Measurements from ENCODE around the gene PARD3B. TPM values are rescaled to one million over a fixed set of nuclear protein-coding genes. Genes with fewer than 3 reads are reported as not detected.

PARD3B gene
- total RNA-seq, 1 experiment from 2014 or later = 2.0 TPM

- TF ChIP-seq JUND (IDR thresholded peaks at IDR 0.05) = no peak
- TF ChIP-seq POLR2A (IDR thresholded peaks at IDR 0.05; ENCODE audit: borderline replicate concordance, extremely low read depth, insufficient read depth, insufficient read length) = no peak
- no peak for TF ChIP-seq EZH2phosphoT487 (IDR thresholded peaks at IDR 0.05; ENCODE audit: borderline replicate concordance)
- no peak for TF ChIP-seq ZFX (IDR thresholded peaks at IDR 0.05)
- no peak for TF ChIP-seq CEBPB (IDR thresholded peaks at IDR 0.05; ENCODE audit: low read depth)
- TF ChIP-seq REST (IDR thresholded peaks at IDR 0.05; ENCODE audit: low read depth) = no peak
- TF ChIP-seq SIN3A (IDR thresholded peaks at IDR 0.05; ENCODE audit: low read depth) = no peak
- no peak for TF ChIP-seq RAD21 (IDR thresholded peaks at IDR 0.05; ENCODE audit: low read depth)
- RAD21 ChIA-PET (ENCODE audit: low non-redundant PET in 1 of 2, low total read pairs in 2 of 2, uncharacterized antibody in 2 of 2, unreplicated experiment in 2 of 2) = no interaction called here
- Histone ChIP-seq H3K36me3 (ENCODE audit: control insufficient read depth in 1 of 2, insufficient read depth in 2 of 2, low read length in 2 of 2) (no peaks in the 10 kb centered on the region), H3K27me3 (ENCODE audit: insufficient read depth, low read length) (no peaks in the 10 kb centered on the region), H3K79me2 (ENCODE audit: insufficient read depth, low read length) (no peaks in the 10 kb centered on the region), H3K4me1 (ENCODE audit: control insufficient read depth in 1 of 2, insufficient read depth in 2 of 2, low read length in 2 of 2) (no peaks in the 10 kb centered on the region), H3K4me3 (replicated peaks in 1 of 2; ENCODE audit: low read depth in 1 of 2, low read length in 2 of 2) (no peak overlapping the region), H4K20me1 (ENCODE audit: insufficient read depth) (no peaks in the 10 kb centered on the region), H3K4me2 (ENCODE audit: low read length) (no peak overlapping the region), H2AFZ (ENCODE audit: low read depth, low read length, poor library complexity, severe bottlenecking) (no peak overlapping the region), H3K9me2 (ENCODE audit: insufficient read depth) (no peaks in the 10 kb centered on the region), H3K9ac (ENCODE audit: low read length) (no peak overlapping the region), H3K9me3 (ENCODE audit: control insufficient read depth in 1 of 2, insufficient read depth in 1 of 2, low read depth in 1 of 2, low read length in 2 of 2) (no peaks in the 10 kb centered on the region), H3K27ac (ENCODE audit: low read depth, low read length) (no peak overlapping the region)
- DNase-seq (ENCODE audit: low read depth, low spot score) (no peak), ATAC-seq (no peak)
- intact Hi-C loops (cut with micrococcal nuclease) = no loop called here
- BruUV-seq (replicated peaks) = no TSS peak
- POLR2A ChIA-PET = no interaction called here
- CTCF ChIA-PET = no interaction called here
Observed at GRCh38 chr2:204901591-204901990, 356.3 kb downstream of the PARD3B start.

- intact Hi-C loops (cut with micrococcal nuclease) = no loop called here
- Histone ChIP-seq H3K27me3 (ENCODE audit: insufficient read depth, low read length) (no peaks in the 10 kb centered on the region), H2AFZ (ENCODE audit: low read depth, low read length, poor library complexity, severe bottlenecking) (no peak overlapping the region), H3K9me3 (ENCODE audit: control insufficient read depth in 1 of 2, insufficient read depth in 1 of 2, low read depth in 1 of 2, low read length in 2 of 2) (no peaks in the 10 kb centered on the region), H4K20me1 (ENCODE audit: insufficient read depth) (no peaks in the 10 kb centered on the region), H3K79me2 (ENCODE audit: insufficient read depth, low read length) (no peaks in the 10 kb centered on the region), H3K4me1 (ENCODE audit: control insufficient read depth in 1 of 2, insufficient read depth in 2 of 2, low read length in 2 of 2) (no peaks in the 10 kb centered on the region), H3K36me3 (ENCODE audit: control insufficient read depth in 1 of 2, insufficient read depth in 2 of 2, low read length in 2 of 2) (no peaks in the 10 kb centered on the region), H3K9me2 (ENCODE audit: insufficient read depth) (no peaks in the 10 kb centered on the region), H3K9ac (ENCODE audit: low read length) (no peak overlapping the region), H3K4me3 (replicated peaks in 1 of 2; ENCODE audit: low read depth in 1 of 2, low read length in 2 of 2) (no peak overlapping the region), H3K27ac (ENCODE audit: low read depth, low read length) (no peak overlapping the region), H3K4me2 (ENCODE audit: low read length) (no peak overlapping the region)
- ChIA-PET CTCF (no interaction called here), POLR2A (no interaction called here), RAD21 (ENCODE audit: low non-redundant PET in 1 of 2, low total read pairs in 2 of 2, uncharacterized antibody in 2 of 2, unreplicated experiment in 2 of 2) (no interaction called here)
- DNase-seq (ENCODE audit: low read depth, low spot score) = no peak
- ATAC-seq = no peak
- no TSS peak for BruUV-seq (replicated peaks)
- no peak for TF ChIP-seq POLR2AphosphoS5 (IDR thresholded peaks at IDR 0.05; ENCODE audit: low read depth, low read length)
- TF ChIP-seq ATF3 (IDR thresholded peaks at IDR 0.05) = no peak
- no peak for TF ChIP-seq SRF (IDR thresholded peaks at IDR 0.05; ENCODE audit: low read depth)
- no peak for TF ChIP-seq SIN3A (IDR thresholded peaks at IDR 0.05; ENCODE audit: low read depth)
- no peak for TF ChIP-seq SP1 (IDR thresholded peaks at IDR 0.05; ENCODE audit: low read depth)
- TF ChIP-seq RAD21 (IDR thresholded peaks at IDR 0.05; ENCODE audit: low read depth) = no peak
- no peak for TF ChIP-seq CEBPB (IDR thresholded peaks at IDR 0.05; ENCODE audit: low read depth)
- no peak for TF ChIP-seq EZH2phosphoT487 (IDR thresholded peaks at IDR 0.05; ENCODE audit: borderline replicate concordance)
- no peak for TF ChIP-seq ZFX (IDR thresholded peaks at IDR 0.05)
- no peak for TF ChIP-seq EGR1 (IDR thresholded peaks at IDR 0.05; ENCODE audit: low read depth)
Observed at GRCh38 chr2:204909791-204910190, 364.5 kb downstream of the PARD3B start.
